ENCODE measurements around the gene SPRR2F. TPM values are rescaled to one million over a fixed set of nuclear protein-coding genes. Genes with fewer than 3 reads are reported as not detected.

Gene SPRR2F
- total and polyA plus RNA-seq, 2 of the 4 experiments (the other 2 are of a cell fraction) = not detected

GRCh38 chr1:153095764-153096163 is 17.6 kb downstream of the SPRR2F start:
- no peaks in the 10 kb centered on the region for H4K20me1 ChIP-seq (ENCODE audit: insufficient read depth, low read length)
- H3K18ac ChIP-seq (ENCODE audit: low read depth, low read length) = no peak overlapping the region
- no peak overlapping the region for H3K14ac ChIP-seq (replicated peaks; ENCODE audit: low read depth, low read length)
- DNase-seq (no peak), ATAC-seq (ENCODE audit: low read depth) (no peak)
- H3K9me3 ChIP-seq (ENCODE audit: control insufficient read depth, insufficient read depth, low read length) = no peaks in the 10 kb centered on the region
- intact Hi-C loops (cut with micrococcal nuclease) = no loop called here
- H4K8ac ChIP-seq (ENCODE audit: low read depth in 2 of 2, low read length in 2 of 2) = no peak overlapping the region
- no peaks in the 10 kb centered on the region for H3K36me3 ChIP-seq (ENCODE audit: control insufficient read depth, insufficient read depth, low read length)
- no peak overlapping the region for H2AFZ ChIP-seq (replicated peaks; ENCODE audit: low read length, poor library complexity)
- H3K56ac ChIP-seq (ENCODE audit: extremely low read depth, insufficient read depth, low read length) = no peak overlapping the region
- BruUV-seq (replicated peaks) = no TSS peak
- H2AK9ac ChIP-seq (replicated peaks; ENCODE audit: low read depth, low read length, poor library complexity) = no peak overlapping the region
- H3K23ac ChIP-seq (ENCODE audit: low read depth, low read length) = no peak overlapping the region
- H2AK5ac ChIP-seq (ENCODE audit: low read depth, low read length) = no peak overlapping the region
- ChIA-PET POLR2A (ENCODE audit: unreplicated experiment) (no interaction called here), CTCF (no interaction called here)
- H4K91ac ChIP-seq (ENCODE audit: insufficient read depth, low read depth, low read length) = no peak overlapping the region
- H3K4me2 ChIP-seq (ENCODE audit: low read depth, low read length) = no peak overlapping the region
- H2BK120ac ChIP-seq (ENCODE audit: low read depth, low read length) = no peak overlapping the region
- no peak overlapping the region for H2BK5ac ChIP-seq (ENCODE audit: low read depth, low read length, poor library complexity, severe bottlenecking)
- no peaks in the 10 kb centered on the region for H3K79me1 ChIP-seq (ENCODE audit: low read depth in 1 of 2, low read length in 2 of 2)
- no peak overlapping the region for H3K27ac ChIP-seq (ENCODE audit: insufficient read depth, low read length)
- no peak overlapping the region for H2BK15ac ChIP-seq (ENCODE audit: low read depth, low read length)
- H2BK20ac ChIP-seq (ENCODE audit: low read depth, low read length) = no peak overlapping the region
- no peak overlapping the region for H3K9ac ChIP-seq (ENCODE audit: low read depth, low read length)
- no peak overlapping the region for H3K4ac ChIP-seq (ENCODE audit: low read depth, low read length)
- no peak overlapping the region for H4K5ac ChIP-seq (ENCODE audit: low read depth, low read length)
- H3K4me1 ChIP-seq (ENCODE audit: control insufficient read depth, insufficient read depth, low read length) = no peaks in the 10 kb centered on the region
- H3K4me3 ChIP-seq (ENCODE audit: insufficient read depth, low read depth, low read length) = no peak overlapping the region
- dilution Hi-C loops (cut with HindIII; ENCODE audit: low sequenced_read_pairs, unreplicated experiment) = no loop called here
- TF ChIP-seq CTCF (conservative IDR thresholded peaks at IDR 0.05; ENCODE audit: low read depth, low read length) = no peak
- TF ChIP-seq POLR2A (IDR thresholded peaks at IDR 0.05; ENCODE audit: low read depth, low read length) = no peak
- no peak for TF ChIP-seq BHLHE40 (IDR thresholded peaks at IDR 0.05; ENCODE audit: low read depth, low read length)
- no peak for TF ChIP-seq USF2 (IDR thresholded peaks at IDR 0.05; ENCODE audit: low read depth, low read length)
- TF ChIP-seq RCOR1 (IDR thresholded peaks at IDR 0.05; ENCODE audit: insufficient replicate concordance, low read length) = no peak
- H3K9me1 ChIP-seq (ENCODE audit: insufficient read depth, low read length) = no peaks in the 10 kb centered on the region
- H3K27me3 ChIP-seq (ENCODE audit: control insufficient read depth, insufficient read depth, low read length) = no peaks in the 10 kb centered on the region
- in situ Hi-C loops (cut with MboI; ENCODE audit: low sequenced_read_pairs) = no loop called here

All from IMR-90 (cell line).